ENCODE measurements around the gene CD44. TPM values are rescaled to one million over a fixed set of nuclear protein-coding genes. Genes with fewer than 3 reads are reported as not detected.

Gene CD44
- total and polyA plus RNA-seq, 4 donors: 4.1 to 26.9 (median 14.6) TPM

GRCh38 chr11:35267504-35267903, 128.5 kb downstream of the CD44 start:
- 90% methylated on average over 2 of the region's 2 CpGs for WGBS
- Histone ChIP-seq H3K4me3 (ENCODE audit: low read depth in 1 of 3, low read length in 3 of 3) (no peak overlapping the region), H3K27me3 (ENCODE audit: control insufficient read depth in 4 of 4, insufficient read depth in 4 of 4, low read length in 3 of 4) (no peaks in the 10 kb centered on the region), H3K9me3 (ENCODE audit: control insufficient read depth in 4 of 4, low read length in 3 of 4) (no peaks in the 10 kb centered on the region), H3K27ac (ENCODE audit: low read depth in 1 of 2, low read length in 2 of 2) (no peak overlapping the region), H3K36me3 (ENCODE audit: control insufficient read depth in 4 of 4, insufficient read depth in 3 of 4, low read depth in 1 of 4, low read length in 3 of 4) (peaks cover 0 to 5% (median 1%) of the 10 kb centered on the region in 4 donors), H3K9ac (ENCODE audit: low read depth in 1 of 2, low read length in 2 of 2) (no peak overlapping the region), H3K4me1 (ENCODE audit: control insufficient read depth in 4 of 4, insufficient read depth in 4 of 4, low read length in 3 of 4) (peaks cover 0 to 1% (median 0%) of the 10 kb centered on the region in 4 donors)
- TF ChIP-seq FOXA1 (IDR thresholded peaks at IDR 0.05): no peak
- no peak for DNase-seq (ENCODE audit: low spot score)

GRCh38 chr11:35270342-35270741, 131.4 kb downstream of the CD44 start:
- H3K27ac ChIP-seq (ENCODE audit: low read depth in 1 of 2, low read length in 2 of 2): no peak overlapping the region
- no peaks in the 10 kb centered on the region for H3K27me3 ChIP-seq (ENCODE audit: control insufficient read depth in 4 of 4, insufficient read depth in 4 of 4, low read length in 3 of 4)
- peaks cover 0 to 2% (median 1%) of the 10 kb centered on the region in 4 donors for H3K36me3 ChIP-seq (ENCODE audit: control insufficient read depth in 4 of 4, insufficient read depth in 3 of 4, low read depth in 1 of 4, low read length in 3 of 4)
- H3K9ac ChIP-seq (ENCODE audit: low read depth in 1 of 2, low read length in 2 of 2): no peak overlapping the region
- WGBS: 60% methylated on average over 1 of the region's 1 CpG
- peaks cover 3 to 6% (median 4%) of the 10 kb centered on the region in 4 donors for H3K4me1 ChIP-seq (ENCODE audit: control insufficient read depth in 4 of 4, insufficient read depth in 4 of 4, low read length in 3 of 4)
- H3K4me3 ChIP-seq (ENCODE audit: low read depth in 1 of 3, low read length in 3 of 3): no peak overlapping the region
- no peak for DNase-seq (ENCODE audit: low spot score)
- TF ChIP-seq ATF3 (IDR thresholded peaks at IDR 0.05): no peak
- TF ChIP-seq FOXA1 (IDR thresholded peaks at IDR 0.05): no peak
- H3K9me3 ChIP-seq (ENCODE audit: control insufficient read depth in 4 of 4, low read length in 3 of 4): no peaks in the 10 kb centered on the region

DNA sequence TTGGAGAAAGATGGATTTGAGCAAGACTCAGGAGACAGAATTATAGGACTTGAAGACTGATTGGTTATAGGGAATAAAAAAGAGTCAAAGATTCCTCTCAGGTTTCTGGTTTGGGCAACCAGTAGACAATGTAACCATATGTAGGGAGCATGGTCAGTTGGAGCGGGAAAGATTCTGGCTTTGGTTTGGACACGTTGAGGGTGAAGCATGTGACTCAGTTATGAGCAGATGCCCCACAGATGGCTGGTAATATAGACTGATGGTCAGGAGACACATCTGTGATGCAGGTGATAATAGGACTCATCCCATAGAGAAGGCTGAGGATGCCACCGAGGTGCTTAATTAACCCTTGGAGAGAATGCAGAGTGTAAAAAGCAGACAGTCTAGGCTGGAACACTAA, 132.1 kb downstream of the CD44 start:
- DNase-seq (ENCODE audit: low spot score): no peak
- 95% methylated on average over 3 of the region's 3 CpGs for WGBS
- Histone ChIP-seq H3K27me3 (ENCODE audit: control insufficient read depth in 4 of 4, insufficient read depth in 4 of 4, low read length in 3 of 4) (no peaks in the 10 kb centered on the region), H3K4me3 (ENCODE audit: low read depth in 1 of 3, low read length in 3 of 3) (no peak overlapping the region), H3K27ac (ENCODE audit: low read depth in 1 of 2, low read length in 2 of 2) (no peak overlapping the region), H3K9ac (ENCODE audit: low read depth in 1 of 2, low read length in 2 of 2) (no peak overlapping the region), H3K9me3 (ENCODE audit: control insufficient read depth in 4 of 4, low read length in 3 of 4) (no peaks in the 10 kb centered on the region), H3K4me1 (ENCODE audit: control insufficient read depth in 4 of 4, insufficient read depth in 4 of 4, low read length in 3 of 4) (peaks cover 3 to 10% (median 8%) of the 10 kb centered on the region in 4 donors), H3K36me3 (ENCODE audit: control insufficient read depth in 4 of 4, insufficient read depth in 3 of 4, low read depth in 1 of 4, low read length in 3 of 4) (peaks cover 0 to 2% (median 0%) of the 10 kb centered on the region in 4 donors)
- TF ChIP-seq HNF4A (conservative IDR thresholded peaks at IDR 0.05) (no peak), REST (IDR thresholded peaks at IDR 0.05) (no peak), RXRA (IDR thresholded peaks at IDR 0.05) (no peak), FOXA2 (IDR thresholded peaks at IDR 0.05) (no peak), NR2F2 (IDR thresholded peaks at IDR 0.05) (no peak), FOXA1 (IDR thresholded peaks at IDR 0.05) (no peak), EGR1 (IDR thresholded peaks at IDR 0.05; ENCODE audit: low read depth in 2 of 2) (no peak), HNF4G (IDR thresholded peaks at IDR 0.05) (no peak), ZBTB33 (IDR thresholded peaks at IDR 0.05) (no peak), TAF1 (conservative IDR thresholded peaks at IDR 0.05) (no peak), GABPA (IDR thresholded peaks at IDR 0.05 in 1 of 2, conservative IDR thresholded peaks at IDR 0.05 in 1 of 2) (no peak), YY1 (IDR thresholded peaks at IDR 0.05) (no peak), JUND (IDR thresholded peaks at IDR 0.05) (no peak)
- TF ChIP-seq, protein P1, sequence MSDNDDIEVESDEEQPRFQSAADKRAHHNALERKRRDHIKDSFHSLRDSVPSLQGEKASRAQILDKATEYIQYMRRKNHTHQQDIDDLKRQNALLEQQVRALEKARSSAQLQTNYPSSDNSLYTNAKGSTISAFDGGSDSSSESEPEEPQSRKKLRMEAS (IDR thresholded peaks at IDR 0.05): no peak
- TF ChIP-seq, protein P2, sequence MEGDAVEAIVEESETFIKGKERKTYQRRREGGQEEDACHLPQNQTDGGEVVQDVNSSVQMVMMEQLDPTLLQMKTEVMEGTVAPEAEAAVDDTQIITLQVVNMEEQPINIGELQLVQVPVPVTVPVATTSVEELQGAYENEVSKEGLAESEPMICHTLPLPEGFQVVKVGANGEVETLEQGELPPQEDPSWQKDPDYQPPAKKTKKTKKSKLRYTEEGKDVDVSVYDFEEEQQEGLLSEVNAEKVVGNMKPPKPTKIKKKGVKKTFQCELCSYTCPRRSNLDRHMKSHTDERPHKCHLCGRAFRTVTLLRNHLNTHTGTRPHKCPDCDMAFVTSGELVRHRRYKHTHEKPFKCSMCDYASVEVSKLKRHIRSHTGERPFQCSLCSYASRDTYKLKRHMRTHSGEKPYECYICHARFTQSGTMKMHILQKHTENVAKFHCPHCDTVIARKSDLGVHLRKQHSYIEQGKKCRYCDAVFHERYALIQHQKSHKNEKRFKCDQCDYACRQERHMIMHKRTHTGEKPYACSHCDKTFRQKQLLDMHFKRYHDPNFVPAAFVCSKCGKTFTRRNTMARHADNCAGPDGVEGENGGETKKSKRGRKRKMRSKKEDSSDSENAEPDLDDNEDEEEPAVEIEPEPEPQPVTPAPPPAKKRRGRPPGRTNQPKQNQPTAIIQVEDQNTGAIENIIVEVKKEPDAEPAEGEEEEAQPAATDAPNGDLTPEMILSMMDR (IDR thresholded peaks at IDR 0.05; ENCODE audit: low read depth, low read length, missing input control): no peak
